ENCODE data around the gene BBS10. TPM values are rescaled to one million over a fixed set of nuclear protein-coding genes. Genes with fewer than 3 reads are reported as not detected.

The BBS10 gene
- total and polyA plus RNA-seq, 2 of the 8 experiments (the other 6 are each of a cell fraction or from before 2014, with no cell fraction given) = 4.4 to 9.2 TPM

- TF ChIP-seq NANOG (IDR thresholded peaks at IDR 0.05; ENCODE audit: insufficient read depth, low read depth, low read length, poor library complexity, severe bottlenecking) = no peak
Observed at GRCh38 chr12:76310110-76310509, 38.1 kb downstream of the BBS10 start (continued).

All from H1 (cell line).